Adipocyte (in vitro differentiated cells): Measurements from ENCODE around the gene MN1.

Experiments
- DNase-seq: peaks from one replicate; pipeline ENCODE4 v3.0.0-alpha.2; 2015; ENCODE audit warnings: low read depth
- H3K27me3 ChIP-seq: replicated peaks from 2 replicates; pipeline ENCODE4 v1.7.0; 2013; ENCODE audit warnings: mild to moderate bottlenecking, low read length, moderate library complexity; ENCODE audit not compliant: control insufficient read depth, insufficient read depth
- H3K36me3 ChIP-seq: 2 replicates; pipeline ENCODE4 v1.7.0; 2013; ENCODE audit warnings: low read length, mild to moderate bottlenecking, moderate library complexity; ENCODE audit not compliant: control insufficient read depth, insufficient read depth, severe bottlenecking
- H3K4me1 ChIP-seq: 2 replicates; pipeline ENCODE4 v1.7.0; 2013; ENCODE audit warnings: mild to moderate bottlenecking, low read length, moderate library complexity; ENCODE audit not compliant: control insufficient read depth, insufficient read depth
- H3K4me3 ChIP-seq: 2 replicates; pipeline ENCODE4 v1.7.0; 2013; ENCODE audit warnings: mild to moderate bottlenecking, low read length, moderate library complexity
- H3K9ac ChIP-seq: 2 replicates; pipeline ENCODE4 v1.7.0; 2013; ENCODE audit warnings: mild to moderate bottlenecking, low read length, moderate library complexity
- H3K9me3 ChIP-seq: 2 replicates; pipeline ENCODE4 v1.7.0; 2013; ENCODE audit warnings: mild to moderate bottlenecking, low read length, moderate library complexity; ENCODE audit not compliant: control insufficient read depth

Gene MN1

DNA sequence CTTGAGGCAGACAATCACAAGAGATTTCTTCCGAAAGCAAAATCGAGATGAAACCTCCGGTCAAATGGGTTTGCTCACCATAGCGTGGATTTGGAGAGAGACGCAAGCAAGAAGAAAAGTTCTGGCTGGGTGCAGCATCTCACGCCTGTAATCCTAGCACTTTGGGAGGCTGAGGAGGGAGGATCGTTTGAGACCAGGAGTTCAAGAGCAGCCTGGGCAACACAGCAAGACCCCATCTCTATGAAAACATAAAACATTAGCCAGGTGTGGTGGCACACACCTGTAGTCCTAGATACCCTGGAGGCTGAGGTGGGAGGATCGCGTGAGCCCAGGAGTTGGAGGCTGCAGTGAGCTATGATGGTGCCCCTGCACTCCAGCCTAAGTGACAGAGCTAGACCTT lies 24.4 kb downstream of the MN1 start:
- peak overlapping the region; percentile 86 for H3K9ac ChIP-seq
- H3K36me3 ChIP-seq: no peaks in the 10 kb centered on the region
- peaks cover 42% of the 10 kb centered on the region for H3K4me1 ChIP-seq
- peaks cover 4% of the 10 kb centered on the region for H3K9me3 ChIP-seq
- H3K4me3 ChIP-seq: peak overlapping the region; percentile 65
- H3K27me3 ChIP-seq: no peaks in the 10 kb centered on the region
- DNase-seq: no peak

DNA sequence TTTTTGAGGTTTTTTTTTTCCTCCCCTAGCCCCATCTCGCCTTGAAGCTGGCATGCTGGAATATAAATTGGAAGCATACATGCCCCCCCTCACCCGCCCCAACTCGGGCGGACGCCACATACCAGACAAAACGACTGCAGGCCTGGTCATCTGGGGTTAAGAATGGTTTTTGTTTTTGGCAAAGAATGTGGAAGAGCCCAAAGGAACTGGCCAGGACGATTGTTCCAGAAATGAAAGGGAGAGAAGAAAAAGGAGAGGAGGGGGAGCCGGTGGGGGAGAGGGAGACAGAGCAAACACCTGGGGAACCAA lies 25.0 kb downstream of the MN1 start:
- peak overlapping the region; percentile 65 for H3K4me3 ChIP-seq
- H3K36me3 ChIP-seq: no peaks in the 10 kb centered on the region
- peak overlapping the region; percentile 86 for H3K9ac ChIP-seq
- H3K4me1 ChIP-seq: peaks cover 42% of the 10 kb centered on the region
- H3K9me3 ChIP-seq: peaks cover 4% of the 10 kb centered on the region
- DNase-seq: peak; percentile 68
- H3K27me3 ChIP-seq: no peaks in the 10 kb centered on the region

DNA sequence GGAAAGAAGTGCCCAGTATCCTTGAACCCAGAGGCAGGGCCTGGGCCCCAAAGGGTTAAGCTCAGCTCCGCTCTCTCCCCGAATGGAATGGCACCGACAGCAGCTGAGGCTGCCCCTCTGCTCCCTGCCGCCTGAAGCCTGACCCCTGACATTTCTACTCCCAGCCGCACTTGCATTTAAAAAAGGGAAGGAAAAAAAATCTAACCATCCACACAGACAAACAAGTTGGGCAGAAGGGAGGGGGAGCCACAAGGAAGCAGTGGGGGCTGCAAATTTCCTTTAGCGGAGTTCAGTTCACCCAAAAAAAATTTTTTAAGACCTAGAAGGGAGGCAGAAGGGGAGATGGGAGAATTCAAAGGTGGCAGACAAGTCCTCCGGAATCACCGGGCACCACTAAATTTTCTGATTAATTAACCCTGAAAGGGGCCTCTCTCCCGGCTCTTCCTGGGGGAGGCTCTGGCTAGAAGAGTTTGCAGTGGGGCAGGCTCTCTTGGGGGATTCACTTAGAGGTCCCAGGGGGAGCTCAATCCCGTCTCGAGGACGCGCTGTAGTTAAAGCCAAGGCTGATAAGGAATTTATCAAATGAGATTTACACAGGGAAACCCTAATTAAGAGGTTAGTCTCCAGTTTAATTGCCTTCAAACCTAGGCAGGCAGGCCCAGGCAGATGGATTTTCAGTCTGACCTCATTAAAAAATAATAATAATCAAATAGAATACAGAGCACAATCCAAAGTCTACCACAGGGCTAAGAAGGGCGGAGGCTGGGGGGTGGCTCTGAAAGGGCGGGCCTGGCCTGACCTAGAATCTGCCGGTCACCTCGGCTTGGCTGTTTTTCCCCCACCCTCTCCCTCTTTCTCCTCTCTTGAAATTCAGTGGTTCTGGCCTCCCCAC lies 25.6 kb downstream of the MN1 start:
- DNase-seq: no peak
- Histone ChIP-seq H3K27me3 (no peaks in the 10 kb centered on the region), H3K4me1 (peaks cover 42% of the 10 kb centered on the region), H3K36me3 (no peaks in the 10 kb centered on the region), H3K9ac (peak overlapping the region; percentile 86), H3K4me3 (peak overlapping the region; percentile 65), H3K9me3 (peaks cover 4% of the 10 kb centered on the region)

DNA sequence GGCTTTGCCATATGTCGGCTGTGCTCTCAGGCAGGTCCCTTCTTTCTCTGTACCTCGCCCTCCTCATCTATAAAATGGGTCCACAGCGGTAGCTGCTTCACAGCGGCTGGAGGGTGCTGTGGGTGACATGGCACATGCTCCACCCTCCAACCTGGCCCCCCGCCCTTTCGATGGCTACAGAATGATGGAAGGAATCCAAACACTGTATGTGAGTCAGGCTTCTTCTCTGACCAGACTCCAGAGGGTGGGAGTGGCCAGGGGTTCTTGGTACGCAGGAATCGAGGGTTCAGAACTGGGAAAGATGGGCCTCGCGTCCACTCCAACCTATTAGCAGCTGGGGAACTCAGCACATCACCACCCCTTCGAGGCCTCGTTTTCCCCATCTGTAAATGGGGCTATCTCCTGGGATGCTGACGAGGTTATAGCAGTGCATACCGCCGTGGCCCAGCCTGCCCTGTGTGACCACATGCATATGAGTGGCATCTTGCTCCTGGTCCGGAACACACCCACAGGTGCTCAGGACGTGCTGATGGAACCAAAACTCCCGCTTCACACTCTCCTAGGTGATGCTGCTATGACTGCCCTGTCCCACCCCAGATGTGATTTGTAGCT lies 26.4 kb downstream of the MN1 start:
- DNase-seq: peak; percentile 53
- Histone ChIP-seq H3K9me3 (no peaks in the 10 kb centered on the region), H3K9ac (peak overlapping the region; percentile 86), H3K4me1 (peaks cover 41% of the 10 kb centered on the region), H3K36me3 (no peaks in the 10 kb centered on the region), H3K27me3 (no peaks in the 10 kb centered on the region), H3K4me3 (peak overlapping the region; percentile 65)

DNA sequence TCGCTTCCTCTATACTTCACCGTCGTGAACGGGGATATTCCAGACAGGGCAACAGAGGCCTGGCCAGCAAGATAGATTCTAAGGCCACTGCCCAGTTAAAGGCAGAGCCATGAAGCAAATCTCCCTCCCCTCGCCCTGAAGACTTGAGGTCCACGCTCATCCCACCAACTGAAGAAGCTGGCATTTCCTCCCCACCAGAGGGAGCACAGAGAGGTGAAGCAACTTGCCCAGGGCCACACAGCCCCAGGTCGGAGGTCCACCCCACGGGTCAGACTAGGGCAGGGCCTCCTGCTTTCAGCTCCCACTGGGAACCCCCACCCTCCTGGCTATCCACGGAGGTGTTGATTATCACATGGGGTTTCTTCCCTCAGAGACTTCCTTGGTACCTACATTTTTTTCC lies 27.4 kb downstream of the MN1 start:
- no peak overlapping the region for H3K9ac ChIP-seq
- no peak overlapping the region for H3K4me3 ChIP-seq
- H3K27me3 ChIP-seq: no peaks in the 10 kb centered on the region
- H3K9me3 ChIP-seq: no peaks in the 10 kb centered on the region
- H3K4me1 ChIP-seq: peaks cover 35% of the 10 kb centered on the region
- no peaks in the 10 kb centered on the region for H3K36me3 ChIP-seq
- no peak for DNase-seq

DNA sequence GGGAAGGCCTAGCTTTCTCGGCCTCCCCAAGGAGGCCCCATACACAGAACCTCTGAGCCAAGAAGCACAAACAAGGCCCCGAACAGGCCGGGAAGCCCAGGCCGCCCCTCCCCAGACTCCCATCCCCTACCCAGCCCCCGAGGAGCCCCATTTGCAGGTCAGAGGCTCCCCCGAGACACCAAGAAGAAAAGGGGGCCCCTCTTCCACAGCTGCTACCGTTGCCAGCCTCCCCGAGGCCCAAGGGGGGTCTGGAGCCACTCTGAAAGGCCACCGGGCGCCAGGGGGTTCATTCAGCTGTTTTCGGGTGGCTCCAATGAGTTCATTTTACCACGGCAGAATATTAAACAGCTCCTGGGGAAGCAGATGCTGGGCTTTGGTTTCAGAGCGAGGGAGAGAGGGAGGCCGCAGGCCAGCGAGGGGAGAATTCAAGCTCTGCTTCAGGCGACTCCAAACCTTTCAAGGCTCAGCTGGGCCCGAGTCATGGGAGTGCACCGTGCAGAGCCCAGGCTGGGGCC lies 28.5 kb downstream of the MN1 start:
- H3K27me3 ChIP-seq: no peaks in the 10 kb centered on the region
- peaks cover 27% of the 10 kb centered on the region for H3K4me1 ChIP-seq
- H3K4me3 ChIP-seq: no peak overlapping the region
- H3K36me3 ChIP-seq: no peaks in the 10 kb centered on the region
- no peaks in the 10 kb centered on the region for H3K9me3 ChIP-seq
- DNase-seq: no peak
- no peak overlapping the region for H3K9ac ChIP-seq

DNA sequence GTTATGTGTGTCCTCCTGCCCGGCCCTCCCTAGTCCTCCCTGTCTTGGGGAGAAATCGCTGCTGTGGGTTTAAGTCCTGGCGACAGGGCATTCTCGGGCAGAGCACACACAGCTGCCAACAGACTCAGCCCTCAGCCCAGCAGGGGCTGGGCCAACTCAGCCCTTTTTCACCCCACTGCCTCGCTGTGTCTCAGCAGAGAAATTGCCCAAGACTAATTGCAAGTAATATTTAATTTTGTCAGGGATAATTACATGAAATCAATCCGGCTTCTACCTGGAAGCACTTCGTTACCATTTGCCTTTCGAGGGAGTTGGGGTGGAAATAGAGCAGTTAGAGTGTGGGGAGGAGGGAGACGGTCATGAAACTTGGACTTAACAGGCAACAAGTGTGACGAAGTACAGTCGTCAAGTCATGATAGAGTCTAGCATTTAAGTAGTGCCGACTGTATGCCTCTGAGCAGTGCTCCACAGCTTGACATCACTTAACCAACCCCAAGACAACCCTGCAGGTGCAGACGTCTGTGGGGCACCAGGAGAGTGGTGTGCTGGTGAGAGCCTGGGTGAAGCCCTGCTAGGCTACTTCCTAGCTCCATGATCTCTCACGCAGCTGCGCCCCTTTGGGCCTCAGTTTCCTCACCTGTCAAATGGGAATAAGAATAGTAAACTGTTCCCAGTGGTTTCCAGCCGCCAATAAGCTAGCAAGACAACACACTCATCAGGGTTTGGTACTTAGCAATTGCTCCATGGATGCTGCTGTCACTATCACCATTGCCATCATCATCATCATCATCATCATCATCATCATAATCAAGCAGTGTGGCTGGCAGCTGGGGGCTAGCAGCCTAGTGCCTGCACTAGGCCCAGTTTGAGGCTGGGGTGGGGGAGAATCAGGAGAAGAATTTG lies 29.2 kb downstream of the MN1 start:
- Histone ChIP-seq H3K27me3 (no peaks in the 10 kb centered on the region), H3K36me3 (no peaks in the 10 kb centered on the region), H3K9ac (no peak overlapping the region), H3K4me3 (no peak overlapping the region), H3K4me1 (peaks cover 24% of the 10 kb centered on the region), H3K9me3 (no peaks in the 10 kb centered on the region)
- no peak for DNase-seq

DNA sequence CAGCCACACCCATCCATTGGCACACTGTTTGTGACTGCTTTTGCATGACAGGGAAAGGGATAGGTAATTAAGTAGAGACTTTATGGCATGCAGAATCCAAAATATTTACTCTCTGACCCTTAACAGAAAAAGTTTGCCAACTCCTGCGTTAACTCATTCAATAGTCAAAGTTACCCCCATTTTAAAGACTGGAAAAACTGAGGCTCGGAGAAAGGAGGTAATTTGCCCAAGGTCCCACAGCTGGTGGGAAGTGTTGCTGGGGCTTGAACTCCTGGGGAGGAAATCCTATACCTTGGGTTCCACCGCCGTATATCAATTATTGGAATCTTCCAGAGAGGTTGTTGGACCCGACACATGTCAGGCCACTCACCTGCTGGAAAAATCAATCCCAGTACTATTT lies 29.9 kb downstream of the MN1 start:
- DNase-seq: no peak
- Histone ChIP-seq H3K9ac (no peak overlapping the region), H3K4me3 (no peak overlapping the region)

DNA sequence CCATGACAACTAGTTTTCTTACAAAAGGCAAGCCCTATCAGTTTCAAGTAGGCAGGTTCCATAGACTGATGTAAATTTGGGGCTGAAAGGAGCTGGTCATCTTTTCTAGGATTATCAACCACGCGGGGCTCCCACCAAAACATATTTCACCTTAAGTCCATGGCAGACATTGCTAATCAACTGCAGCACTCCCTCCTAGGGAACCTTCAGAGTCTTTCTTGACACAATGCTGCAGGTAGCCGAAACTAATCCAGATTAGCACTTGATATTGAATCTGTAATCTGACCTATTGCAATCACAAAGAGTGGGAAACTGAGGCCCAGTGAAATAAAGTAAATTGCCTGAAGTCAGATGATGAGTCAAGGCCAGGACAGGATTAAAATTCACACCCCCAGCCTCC lies 32.5 kb downstream of the MN1 start:
- Histone ChIP-seq H3K4me3 (no peak overlapping the region), H3K27me3 (no peaks in the 10 kb centered on the region), H3K9me3 (no peaks in the 10 kb centered on the region), H3K9ac (no peak overlapping the region), H3K36me3 (peaks cover 7% of the 10 kb centered on the region), H3K4me1 (no peaks in the 10 kb centered on the region)
- DNase-seq: no peak

More for the DNA sequence above, 29.9 kb downstream of the MN1 start:
- Histone ChIP-seq H3K27me3 (no peaks in the 10 kb centered on the region), H3K36me3 (no peaks in the 10 kb centered on the region), H3K4me1 (peaks cover 19% of the 10 kb centered on the region), H3K9me3 (no peaks in the 10 kb centered on the region)

DNA sequence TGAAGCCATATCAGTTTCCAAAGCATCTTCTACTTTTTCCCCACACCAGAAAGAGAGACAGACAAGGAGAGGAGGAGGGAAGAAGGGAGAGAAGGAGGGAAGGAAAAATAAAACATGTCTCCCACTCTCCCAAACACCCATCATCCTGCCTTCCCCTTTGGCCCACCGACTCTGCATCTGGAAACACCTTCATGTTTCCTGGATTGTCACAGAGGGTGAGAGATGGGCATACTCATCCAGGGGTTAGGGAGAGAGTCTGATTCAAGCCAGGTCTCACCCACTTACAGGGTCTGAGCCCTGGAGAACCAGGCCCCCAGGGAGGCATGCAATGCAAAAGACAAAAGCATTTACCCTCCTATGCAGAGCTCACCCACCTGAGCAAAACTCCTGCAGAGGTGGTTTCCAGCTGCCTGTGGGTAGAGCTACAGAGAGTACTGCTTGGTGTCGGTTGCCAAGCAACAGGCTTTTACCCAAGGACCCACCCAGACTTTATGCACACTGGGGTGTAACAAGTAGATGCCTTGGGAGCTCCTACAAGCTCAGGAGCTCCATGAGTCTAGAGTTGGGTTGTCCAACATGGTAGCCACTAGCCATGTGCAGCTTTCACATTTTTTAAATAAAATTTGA lies 33.4 kb downstream of the MN1 start:
- Histone ChIP-seq H3K9me3 (no peaks in the 10 kb centered on the region), H3K9ac (no peak overlapping the region), H3K27me3 (no peaks in the 10 kb centered on the region), H3K36me3 (peaks cover 7% of the 10 kb centered on the region), H3K4me3 (no peak overlapping the region), H3K4me1 (no peaks in the 10 kb centered on the region)
- DNase-seq: no peak
